Tibial nerve (tissue), 4 donors: ENCODE results near the gene MFSD2A. TPM values are rescaled to one million over a fixed set of nuclear protein-coding genes. Genes with fewer than 3 reads are reported as not detected.

Source experiments
- DNase-seq, 2 donors: peaks; one replicate each; pipeline ENCODE4 v3.0.0-alpha.2; 2019; ENCODE audit warnings: low spot score in 2 of 2
- H3K27ac ChIP-seq, 4 donors: fragments of 200-600 bp; sonication (generic) in 3 of 4; one replicate each; pipeline ENCODE4 v1.5.1; 2017 to 2019; ENCODE audit warnings: mild to moderate bottlenecking in 1 of 4
- H3K27me3 ChIP-seq, 2 donors: fragments of 200-600 bp; sonication (generic) in 1 of 2; one replicate each; pipeline versions ENCODE4 v1.5.1 to v1.6.0; 2017 to 2019
- H3K36me3 ChIP-seq, 3 donors: fragments of 200-600 bp; sonication (generic); one replicate each; pipeline ENCODE4 v1.5.1; 2018 to 2019
- H3K4me1 ChIP-seq, 4 donors: fragments of 200-600 bp; sonication (generic) in 3 of 4; one replicate each; pipeline ENCODE4 v1.5.1; 2017 to 2019
- H3K4me3 ChIP-seq, 4 donors: fragments of 200-600 bp; sonication (generic) in 3 of 4; one replicate each; pipeline ENCODE4 v1.5.1; 2017 to 2019; ENCODE audit warnings: mild to moderate bottlenecking in 1 of 4, moderate library complexity in 1 of 4
- H3K9me3 ChIP-seq, 4 donors: fragments of 200-600 bp; sonication (generic) in 3 of 4; one replicate each; pipeline ENCODE4 v1.5.1; 2017 to 2019
- EP300 ChIP-seq, 2 donors: sonication (generic); formaldehyde crosslinking; IDR thresholded peaks; one replicate each; pipeline ENCODE4 v1.6.1; 2017; ENCODE audit warnings: antibody characterized with exemption in 2 of 2, mild to moderate bottlenecking in 1 of 2
- POLR2A ChIP-seq, 2 donors: fragments of 450-650 bp; IDR thresholded peaks; one replicate each; pipeline ENCODE4 v1.6.1; 2017; ENCODE audit warnings: antibody characterized with exemption in 2 of 2, mild to moderate bottlenecking in 2 of 2, moderate library complexity in 2 of 2
- WGBS, 2 donors: methylation state at CpG; one replicate each; pipeline ENCODE4 v1.1.5; 2018; 5-methylcytosine and 5-hydroxymethylcytosine counted together
- total RNA-seq, 4 donors: library from RNA; depleted of rRNA; stranded (reverse); fragments of >200 nt; gene quantifications; one replicate each; pipeline ENCODE4 v1.1.0, GENCODE V29; 2016
- TF ChIP-seq, protein P1 (sequence below), 5 experiments: fragments of 200-600 bp in 3 of 5; fragments of 450-650 bp in 2 of 5; sonication (generic) in 3 of 5; IDR thresholded peaks; one replicate each; pipeline ENCODE4 v1.5.1; 2016 to 2019; ENCODE audit warnings: antibody characterized with exemption in 5 of 5, mild to moderate bottlenecking in 3 of 5, moderate library complexity in 2 of 5

Gene MFSD2A
- total RNA-seq, 4 donors from 2014 or later: 6.0 to 24.3 (median 18.1) TPM

GRCh38 chr1:39933956-39934941 lies 20.7 kb upstream of the MFSD2A start:
- H3K27me3 ChIP-seq: no peaks in the 10 kb centered on the region
- WGBS, 2 donors: 51 to 53% methylated on average over 12 of the region's 12 CpGs
- peak overlapping the region in 3 of 4 donors; percentile 52 to 69 (median 60) for H3K27ac ChIP-seq
- H3K4me3 ChIP-seq: no peak overlapping the region
- H3K9me3 ChIP-seq: no peaks in the 10 kb centered on the region
- DNase-seq: peak; percentile 62 to 86
- peaks cover 0 to 6% (median 0%) of the 10 kb centered on the region in 4 donors for H3K4me1 ChIP-seq
- H3K36me3 ChIP-seq: no peaks in the 10 kb centered on the region
- TF ChIP-seq POLR2A (IDR thresholded peaks at IDR 0.05) (no peak), EP300 (IDR thresholded peaks at IDR 0.05) (peak; percentile 42 to 92)
- TF ChIP-seq, protein P1, sequence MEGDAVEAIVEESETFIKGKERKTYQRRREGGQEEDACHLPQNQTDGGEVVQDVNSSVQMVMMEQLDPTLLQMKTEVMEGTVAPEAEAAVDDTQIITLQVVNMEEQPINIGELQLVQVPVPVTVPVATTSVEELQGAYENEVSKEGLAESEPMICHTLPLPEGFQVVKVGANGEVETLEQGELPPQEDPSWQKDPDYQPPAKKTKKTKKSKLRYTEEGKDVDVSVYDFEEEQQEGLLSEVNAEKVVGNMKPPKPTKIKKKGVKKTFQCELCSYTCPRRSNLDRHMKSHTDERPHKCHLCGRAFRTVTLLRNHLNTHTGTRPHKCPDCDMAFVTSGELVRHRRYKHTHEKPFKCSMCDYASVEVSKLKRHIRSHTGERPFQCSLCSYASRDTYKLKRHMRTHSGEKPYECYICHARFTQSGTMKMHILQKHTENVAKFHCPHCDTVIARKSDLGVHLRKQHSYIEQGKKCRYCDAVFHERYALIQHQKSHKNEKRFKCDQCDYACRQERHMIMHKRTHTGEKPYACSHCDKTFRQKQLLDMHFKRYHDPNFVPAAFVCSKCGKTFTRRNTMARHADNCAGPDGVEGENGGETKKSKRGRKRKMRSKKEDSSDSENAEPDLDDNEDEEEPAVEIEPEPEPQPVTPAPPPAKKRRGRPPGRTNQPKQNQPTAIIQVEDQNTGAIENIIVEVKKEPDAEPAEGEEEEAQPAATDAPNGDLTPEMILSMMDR (IDR thresholded peaks at IDR 0.05): no peak

DNA sequence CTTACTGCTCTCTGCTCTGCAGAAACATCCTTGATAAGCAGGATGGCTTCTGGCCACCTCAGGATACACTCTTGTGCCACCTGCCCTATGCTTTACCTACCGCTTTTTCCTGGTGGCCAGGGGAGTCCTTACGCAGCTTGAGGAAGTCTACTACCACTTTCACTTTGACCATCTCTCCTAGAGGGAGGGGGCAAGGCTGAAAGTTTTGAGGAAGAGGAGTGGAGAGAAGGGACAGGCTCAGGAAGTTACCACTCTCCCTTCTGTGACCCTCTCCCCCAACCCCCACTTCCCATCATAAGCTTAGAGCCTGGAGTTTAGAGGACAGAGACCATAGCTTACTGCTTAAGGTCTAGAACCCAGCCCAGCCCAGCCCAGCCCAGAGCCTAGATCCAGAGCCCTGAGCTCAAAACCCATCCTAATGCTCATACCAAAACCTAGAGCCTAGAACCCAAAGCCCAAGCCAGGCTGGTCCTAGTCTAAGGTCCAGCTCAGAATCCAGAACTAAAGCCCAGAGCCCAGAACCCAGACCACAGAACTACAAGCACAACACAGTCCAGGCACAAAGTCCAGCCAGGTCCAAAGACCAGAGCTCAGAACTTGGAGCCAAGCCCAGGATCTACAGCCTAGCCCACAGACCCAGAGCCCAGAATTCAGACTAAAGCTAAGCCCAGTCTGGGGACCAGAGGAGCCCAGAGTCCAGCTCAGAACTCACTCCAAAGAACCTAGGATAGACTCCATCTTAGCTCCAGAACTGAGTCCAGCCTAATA lies 18.0 kb upstream of the MFSD2A start:
- Histone ChIP-seq H3K4me3 (peak overlapping the region in 1 of 4 donors; percentile 12), H3K4me1 (peaks cover 0 to 11% (median 0%) of the 10 kb centered on the region in 4 donors), H3K9me3 (no peaks in the 10 kb centered on the region), H3K27me3 (no peaks in the 10 kb centered on the region), H3K27ac (peak overlapping the region in 3 of 4 donors; percentile 40 to 52 (median 48)), H3K36me3 (no peaks in the 10 kb centered on the region)
- peak in 1 of 2 donors; percentile 14 for DNase-seq
- 88 to 96% methylated on average over 2 of the region's 2 CpGs for WGBS, 2 donors
- TF ChIP-seq, protein P1 (IDR thresholded peaks at IDR 0.05): no peak
- TF ChIP-seq EP300 (IDR thresholded peaks at IDR 0.05): peak in 1 of 2 donors; percentile 28
- TF ChIP-seq POLR2A (IDR thresholded peaks at IDR 0.05): no peak

GRCh38 chr1:39938856-39939255 lies 16.1 kb upstream of the MFSD2A start:
- Histone ChIP-seq H3K27me3 (no peaks in the 10 kb centered on the region), H3K9me3 (no peaks in the 10 kb centered on the region), H3K4me1 (peaks cover 0 to 7% (median 0%) of the 10 kb centered on the region in 4 donors), H3K27ac (no peak overlapping the region), H3K4me3 (no peak overlapping the region), H3K36me3 (no peaks in the 10 kb centered on the region)
- DNase-seq: no peak
- TF ChIP-seq, protein P1 (IDR thresholded peaks at IDR 0.05): no peak
- TF ChIP-seq EP300 (IDR thresholded peaks at IDR 0.05): no peak
- no peak for TF ChIP-seq POLR2A (IDR thresholded peaks at IDR 0.05)
- 92 to 95% methylated on average over 8 of the region's 8 CpGs for WGBS, 2 donors

GRCh38 chr1:39940253-39940652 lies 14.7 kb upstream of the MFSD2A start:
- no peak for DNase-seq
- H3K4me3 ChIP-seq: no peak overlapping the region
- 56 to 74% methylated on average over 3 to 5 of the region's 5 CpGs for WGBS, 2 donors
- no peaks in the 10 kb centered on the region for H3K9me3 ChIP-seq
- H3K36me3 ChIP-seq: no peaks in the 10 kb centered on the region
- no peak overlapping the region for H3K27ac ChIP-seq
- peaks cover 0 to 5% (median 0%) of the 10 kb centered on the region in 4 donors for H3K4me1 ChIP-seq
- TF ChIP-seq POLR2A (IDR thresholded peaks at IDR 0.05) (no peak), EP300 (IDR thresholded peaks at IDR 0.05) (no peak)
- TF ChIP-seq, protein P1 (IDR thresholded peaks at IDR 0.05): no peak
- no peaks in the 10 kb centered on the region for H3K27me3 ChIP-seq
